ENCODE results near the gene TRDMT1. TPM values are rescaled to one million over a fixed set of nuclear protein-coding genes. Genes with fewer than 3 reads are reported as not detected.
A peak's percentile ranks its signal among the peaks of the same experiment; 100 is the strongest.

Gene TRDMT1
- total and polyA plus RNA-seq, 2 donors (not counting 1 experiment from before 2014, with no cell fraction given) = 3.0 to 20.4 TPM

GRCh38 chr10:17214971-17215781 is 13.7 kb upstream of the TRDMT1 start:
- Mint-ChIP-seq H3K27ac (no peak overlapping the region), H3K4me3 (no peak overlapping the region), H3K9me3 (ENCODE audit: insufficient read depth) (no peaks in the 10 kb centered on the region), H3K27me3 (no peaks in the 10 kb centered on the region), H3K4me1 (peaks cover 7% of the 10 kb centered on the region)
- Histone ChIP-seq H3K4me3 (ENCODE audit: control extremely low read depth in 1 of 5, extremely low read depth in 1 of 5, insufficient read depth in 1 of 5, low read depth in 2 of 5, low read length in 4 of 5) (peak overlapping the region in 1 of 5 experiments; percentile 7), H3K27ac (ENCODE audit: low read length in 2 of 2) (no peak overlapping the region), H3K36me3 (replicated peaks in 1 of 2; ENCODE audit: control extremely low read depth in 1 of 2, control insufficient read depth in 1 of 2, extremely low read depth in 1 of 2, insufficient read depth in 2 of 2, low read length in 1 of 2) (peaks cover 0 to 5% of the 10 kb centered on the region in 2 experiments), H3K4me2 (replicated peaks; ENCODE audit: low read depth, low read length, poor library complexity, severe bottlenecking) (no peak overlapping the region), H3K4me1 (ENCODE audit: control insufficient read depth in 2 of 2, insufficient read depth in 2 of 2, low read length in 2 of 2) (peaks cover 0 to 6% of the 10 kb centered on the region in 2 donors), H3K9ac (ENCODE audit: low read length) (no peak overlapping the region), H3K9me3 (ENCODE audit: control extremely low read depth in 1 of 3, control insufficient read depth in 2 of 3, insufficient read depth in 1 of 3, low read length in 2 of 3) (no peaks in the 10 kb centered on the region), H3K27me3 (replicated peaks in 1 of 4; ENCODE audit: control extremely low read depth in 1 of 4, control insufficient read depth in 3 of 4, insufficient read depth in 4 of 4, low read length in 3 of 4) (no peaks in the 10 kb centered on the region), H2AFZ (ENCODE audit: insufficient read depth, low read depth, low read length, poor library complexity, severe bottlenecking) (no peak overlapping the region), H4K20me1 (ENCODE audit: control insufficient read depth, insufficient read depth, low read length, poor library complexity, severe bottlenecking) (no peaks in the 10 kb centered on the region), H3K79me2 (ENCODE audit: control insufficient read depth, insufficient read depth, low read length) (peaks cover 5% of the 10 kb centered on the region)
- DNase-seq (no peak), ATAC-seq (ENCODE audit: low read depth) (no peak)
- ChIA-PET CTCF (interaction anchor here (0.8 to 1.4 kb wide), 3 partner anchors 9 to 15 kb away, joined by 3 to 8 read pairs (median 3); no protein-coding TSS in a partner anchor), POLR2A (no interaction called here)
- TF ChIP-seq EZH2 (IDR thresholded peaks at IDR 0.05; ENCODE audit: borderline replicate concordance, insufficient read depth, low read depth, low read length, poor library complexity, severe bottlenecking) = no peak
- TF ChIP-seq CTCF (IDR thresholded peaks at IDR 0.05) = no peak
- WGBS (ENCODE audit: insufficient coverage) = 74% methylated on average over 8 of the region's 9 CpGs
- intact Hi-C loops (cut with micrococcal nuclease) = no loop called here

DNA sequence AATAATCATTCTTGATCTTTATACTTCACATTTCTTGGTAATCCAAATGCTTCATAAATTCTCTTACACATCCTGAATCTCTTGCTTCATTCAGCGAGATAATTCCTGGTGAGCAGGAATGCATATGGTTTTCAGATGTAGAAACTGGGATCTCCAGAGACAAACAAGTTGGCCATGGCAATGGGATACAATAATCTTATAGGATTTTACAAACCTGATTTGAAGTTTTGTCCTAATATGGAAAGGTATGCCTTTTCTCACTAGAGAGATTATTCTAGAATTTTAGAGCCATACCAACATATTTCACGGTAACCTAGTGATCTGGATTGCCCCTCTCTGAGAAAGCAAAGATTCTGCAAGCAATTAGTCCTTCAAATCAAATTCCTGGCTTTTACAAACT is 13.1 kb upstream of the TRDMT1 start:
- Histone ChIP-seq H3K4me2 (replicated peaks; ENCODE audit: low read depth, low read length, poor library complexity, severe bottlenecking) (no peak overlapping the region), H3K9ac (ENCODE audit: low read length) (no peak overlapping the region), H3K27me3 (replicated peaks in 1 of 4; ENCODE audit: control extremely low read depth in 1 of 4, control insufficient read depth in 3 of 4, insufficient read depth in 4 of 4, low read length in 3 of 4) (no peaks in the 10 kb centered on the region), H3K79me2 (ENCODE audit: control insufficient read depth, insufficient read depth, low read length) (peaks cover 5% of the 10 kb centered on the region), H2AFZ (ENCODE audit: insufficient read depth, low read depth, low read length, poor library complexity, severe bottlenecking) (no peak overlapping the region), H3K36me3 (replicated peaks in 1 of 2; ENCODE audit: control extremely low read depth in 1 of 2, control insufficient read depth in 1 of 2, extremely low read depth in 1 of 2, insufficient read depth in 2 of 2, low read length in 1 of 2) (peaks cover 0 to 5% of the 10 kb centered on the region in 2 experiments), H3K27ac (ENCODE audit: low read length in 2 of 2) (no peak overlapping the region), H3K9me3 (ENCODE audit: control extremely low read depth in 1 of 3, control insufficient read depth in 2 of 3, insufficient read depth in 1 of 3, low read length in 2 of 3) (no peaks in the 10 kb centered on the region), H3K4me1 (ENCODE audit: control insufficient read depth in 2 of 2, insufficient read depth in 2 of 2, low read length in 2 of 2) (peaks cover 0 to 6% of the 10 kb centered on the region in 2 donors), H3K4me3 (ENCODE audit: control extremely low read depth in 1 of 5, extremely low read depth in 1 of 5, insufficient read depth in 1 of 5, low read depth in 2 of 5, low read length in 4 of 5) (no peak overlapping the region), H4K20me1 (ENCODE audit: control insufficient read depth, insufficient read depth, low read length, poor library complexity, severe bottlenecking) (no peaks in the 10 kb centered on the region)
- no peak for ATAC-seq (ENCODE audit: low read depth)
- intact Hi-C loops (cut with micrococcal nuclease) = no loop called here
- Mint-ChIP-seq H3K9me3 (ENCODE audit: insufficient read depth) (no peaks in the 10 kb centered on the region), H3K27me3 (no peaks in the 10 kb centered on the region), H3K27ac (no peak overlapping the region), H3K4me1 (peaks cover 7% of the 10 kb centered on the region), H3K4me3 (no peak overlapping the region)
- ChIA-PET POLR2A (no interaction called here), CTCF (interaction anchor here (2.0 kb wide), 1 partner anchor 15 kb away, joined by 8 read pairs; no protein-coding TSS in a partner anchor)
- TF ChIP-seq CTCF (IDR thresholded peaks at IDR 0.05) = no peak
- TF ChIP-seq EZH2 (IDR thresholded peaks at IDR 0.05; ENCODE audit: borderline replicate concordance, insufficient read depth, low read depth, low read length, poor library complexity, severe bottlenecking) = no peak
- DNase-seq = no peak
- WGBS (ENCODE audit: insufficient coverage) = 89% methylated on average over 1 of the region's 2 CpGs

Data from B cell (primary cell).